HL-60/S4 (cell line): ENCODE data around the gene IL17D.
"Not testable (repeated sequence)": the region's sequence is repeated elsewhere in the genome, so short reads cannot be mapped to it uniquely, and the experiment has no call there.

ENCODE experiments used
- in situ Hi-C: fragments of 300-500 bp; cut with MboI; formaldehyde crosslinking; loops from 2 replicates; pipeline ENCODE4 v1.14.3; 2022; ENCODE audit warnings: low sequenced_read_pairs

The IL17D gene

DNA sequence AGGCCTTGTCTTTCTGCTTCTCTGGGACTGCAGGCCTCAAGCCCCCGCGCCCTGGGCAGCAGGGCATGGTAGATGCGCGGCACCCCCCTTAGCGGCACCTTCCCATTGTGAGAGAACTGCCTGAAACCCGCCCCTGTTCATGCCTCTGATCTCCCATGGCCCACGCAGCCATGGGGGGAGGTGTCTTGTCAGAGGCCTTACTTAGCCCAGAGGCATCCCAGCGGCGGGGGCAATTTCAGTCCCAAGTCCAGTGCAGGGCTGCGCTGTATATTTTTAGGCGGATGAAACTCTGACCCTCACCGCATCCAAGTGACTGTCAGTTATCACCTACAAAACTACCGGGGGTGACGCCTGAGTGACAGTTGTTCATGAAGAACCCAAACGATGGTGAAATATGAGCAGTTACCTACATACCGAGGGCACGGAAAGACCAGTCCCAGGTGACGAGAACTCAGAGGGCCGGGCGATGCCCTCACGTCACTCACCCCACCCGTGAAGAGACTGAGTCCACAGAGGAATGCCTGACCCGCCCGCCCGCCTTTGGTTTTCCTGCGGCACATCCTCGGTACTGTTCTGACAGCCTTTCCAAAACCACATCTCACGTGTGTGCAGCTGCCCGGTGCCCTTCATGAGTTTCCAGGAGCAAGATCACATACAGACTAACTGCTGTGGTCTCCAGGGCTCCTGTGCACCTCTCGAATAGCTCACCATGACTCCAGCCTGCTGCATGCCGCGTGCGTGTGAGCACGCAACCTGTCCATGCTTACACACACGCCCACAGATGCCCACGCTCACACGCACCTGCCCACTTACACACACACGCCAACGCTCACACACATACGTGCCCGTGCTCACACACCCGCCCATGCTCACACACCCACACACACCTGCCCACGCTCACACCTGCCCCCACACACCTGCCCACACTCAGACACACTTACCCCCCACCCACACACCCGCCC is 14.4 kb downstream of the IL17D start:
- in situ Hi-C loops: loop anchor here (10.0 kb wide), 1 partner anchor 207 kb away; no protein-coding TSS in a partner anchor

DNA sequence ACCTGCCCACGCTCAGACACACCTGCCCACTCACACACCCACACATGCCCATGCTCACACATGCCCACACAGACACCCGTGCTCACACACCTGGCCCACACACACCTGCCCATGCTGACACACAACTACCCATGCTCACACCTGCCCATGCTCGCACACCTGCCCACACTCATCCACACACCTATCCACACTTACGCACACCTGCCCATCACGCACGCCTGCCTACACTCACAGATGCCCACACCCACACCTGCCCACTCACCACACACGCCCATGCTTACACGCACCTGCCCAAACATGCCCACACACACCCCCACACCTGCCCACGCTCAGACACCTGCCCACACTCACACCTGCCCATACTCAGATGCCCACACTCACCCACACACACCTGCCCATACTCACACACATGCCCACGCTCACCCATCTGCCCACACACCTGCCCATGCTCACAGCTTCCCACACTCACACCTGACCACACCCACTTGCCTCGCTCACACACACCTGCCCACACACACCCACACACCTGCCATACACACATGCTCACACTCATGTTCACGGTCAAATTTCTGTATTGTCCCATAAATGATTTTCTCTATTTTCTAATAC is 15.6 kb downstream of the IL17D start:
- in situ Hi-C loops: loop anchor here (10.0 kb wide), 1 partner anchor 206 kb away; no protein-coding TSS in a partner anchor

GRCh38 chr13:20719783-20720182 is 16.3 kb downstream of the IL17D start:
- in situ Hi-C loops: loop anchor here (10.0 kb wide), 1 partner anchor 205 kb away; no protein-coding TSS in a partner anchor

GRCh38 chr13:20720499-20720898 is 17.0 kb downstream of the IL17D start:
- in situ Hi-C loops: no loop called here

DNA sequence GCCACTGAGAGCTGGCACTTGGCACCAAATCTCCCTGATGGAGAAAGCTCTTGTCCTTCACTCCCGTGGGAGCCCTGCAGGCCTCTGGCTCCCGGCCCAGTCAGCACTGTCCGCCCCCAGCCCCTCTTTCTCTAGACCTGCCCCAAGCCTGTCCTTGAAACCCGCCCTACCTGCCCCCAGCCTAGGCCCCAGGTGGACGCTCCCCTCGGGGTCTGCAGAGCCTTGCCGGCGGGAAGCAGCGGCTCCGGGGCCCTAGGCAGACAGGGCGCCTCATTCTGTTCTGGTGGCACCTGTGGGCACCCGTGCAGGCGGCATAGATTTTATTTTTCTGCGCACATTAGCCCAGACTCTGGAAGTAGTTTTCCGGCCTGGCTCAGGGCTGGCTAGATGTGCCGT is 17.6 kb downstream of the IL17D start:
- in situ Hi-C loops: no loop called here

DNA sequence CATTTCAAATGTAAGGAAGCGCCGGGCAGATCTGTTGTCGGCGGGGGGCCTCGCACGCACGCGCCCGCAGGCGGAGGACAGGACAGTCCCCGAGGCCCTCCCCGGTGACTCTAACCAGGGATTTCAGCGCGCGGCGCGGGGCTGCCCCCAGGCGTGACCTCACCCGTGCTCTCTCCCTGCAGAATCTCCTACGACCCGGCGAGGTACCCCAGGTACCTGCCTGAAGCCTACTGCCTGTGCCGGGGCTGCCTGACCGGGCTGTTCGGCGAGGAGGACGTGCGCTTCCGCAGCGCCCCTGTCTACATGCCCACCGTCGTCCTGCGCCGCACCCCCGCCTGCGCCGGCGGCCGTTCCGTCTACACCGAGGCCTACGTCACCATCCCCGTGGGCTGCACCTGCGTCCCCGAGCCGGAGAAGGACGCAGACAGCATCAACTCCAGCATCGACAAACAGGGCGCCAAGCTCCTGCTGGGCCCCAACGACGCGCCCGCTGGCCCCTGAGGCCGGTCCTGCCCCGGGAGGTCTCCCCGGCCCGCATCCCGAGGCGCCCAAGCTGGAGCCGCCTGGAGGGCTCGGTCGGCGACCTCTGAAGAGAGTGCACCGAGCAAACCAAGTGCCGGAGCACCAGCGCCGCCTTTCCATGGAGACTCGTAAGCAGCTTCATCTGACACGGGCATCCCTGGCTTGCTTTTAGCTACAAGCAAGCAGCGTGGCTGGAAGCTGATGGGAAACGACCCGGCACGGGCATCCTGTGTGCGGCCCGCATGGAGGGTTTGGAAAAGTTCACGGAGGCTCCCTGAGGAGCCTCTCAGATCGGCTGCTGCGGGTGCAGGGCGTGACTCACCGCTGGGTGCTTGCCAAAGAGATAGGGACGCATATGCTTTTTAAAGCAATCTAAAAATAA is 18.2 kb downstream of the IL17D start:
- in situ Hi-C loops: no loop called here

DNA sequence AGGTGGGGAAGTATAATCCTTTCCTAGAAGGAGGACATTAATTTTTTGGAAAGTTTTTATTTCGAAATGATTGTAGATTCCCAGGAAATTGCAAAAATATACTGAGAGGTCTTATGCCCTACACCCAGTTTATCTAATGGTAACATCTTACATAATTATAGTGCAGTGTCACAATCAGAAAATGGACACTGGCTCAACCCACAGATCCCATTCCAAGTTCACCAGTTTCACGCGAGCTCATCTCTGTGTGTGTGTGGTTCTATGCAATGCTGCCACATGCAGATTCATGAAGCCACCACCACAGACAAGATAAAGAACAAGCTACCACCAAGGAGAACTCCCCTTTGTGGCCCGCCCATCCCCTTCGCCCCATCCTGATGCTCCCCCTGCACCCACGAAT is 24.4 kb downstream of the IL17D start:
- in situ Hi-C loops: no loop called here

DNA sequence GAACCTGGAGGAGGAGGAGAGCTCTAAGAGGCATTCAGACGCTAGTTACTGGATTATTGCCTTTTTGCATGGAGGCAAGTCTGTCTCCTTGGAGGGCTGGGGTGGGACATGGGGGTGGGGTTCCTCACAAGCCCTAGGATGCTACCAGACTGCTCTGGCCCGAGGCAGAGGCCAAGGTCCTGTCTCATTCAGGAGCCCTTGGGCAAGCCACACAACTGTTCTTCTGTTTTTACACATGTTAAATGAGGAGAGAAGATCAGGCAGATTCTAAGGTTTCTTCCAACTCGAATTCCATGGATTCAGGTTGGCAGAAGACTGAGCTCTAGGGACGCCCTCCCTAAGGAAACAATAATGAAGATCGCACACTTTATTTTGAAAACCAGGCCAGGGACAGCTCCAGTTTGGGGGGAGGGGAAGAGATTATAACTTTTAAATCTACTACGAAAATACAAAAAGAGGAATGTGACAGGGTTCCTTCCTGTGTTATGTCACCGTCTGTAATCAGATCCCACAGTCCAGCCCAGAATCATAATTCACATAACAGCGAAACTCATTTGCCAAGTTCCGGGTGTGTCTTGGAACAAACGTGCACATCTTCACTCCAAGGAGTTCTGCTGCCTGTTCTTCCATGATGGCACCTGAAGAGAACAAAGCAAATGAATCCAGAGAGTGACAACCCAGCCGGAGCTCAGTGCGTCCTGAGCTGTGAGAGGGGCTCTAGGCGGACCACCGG is 25.2 kb downstream of the IL17D start:
- in situ Hi-C loops: no loop called here

DNA sequence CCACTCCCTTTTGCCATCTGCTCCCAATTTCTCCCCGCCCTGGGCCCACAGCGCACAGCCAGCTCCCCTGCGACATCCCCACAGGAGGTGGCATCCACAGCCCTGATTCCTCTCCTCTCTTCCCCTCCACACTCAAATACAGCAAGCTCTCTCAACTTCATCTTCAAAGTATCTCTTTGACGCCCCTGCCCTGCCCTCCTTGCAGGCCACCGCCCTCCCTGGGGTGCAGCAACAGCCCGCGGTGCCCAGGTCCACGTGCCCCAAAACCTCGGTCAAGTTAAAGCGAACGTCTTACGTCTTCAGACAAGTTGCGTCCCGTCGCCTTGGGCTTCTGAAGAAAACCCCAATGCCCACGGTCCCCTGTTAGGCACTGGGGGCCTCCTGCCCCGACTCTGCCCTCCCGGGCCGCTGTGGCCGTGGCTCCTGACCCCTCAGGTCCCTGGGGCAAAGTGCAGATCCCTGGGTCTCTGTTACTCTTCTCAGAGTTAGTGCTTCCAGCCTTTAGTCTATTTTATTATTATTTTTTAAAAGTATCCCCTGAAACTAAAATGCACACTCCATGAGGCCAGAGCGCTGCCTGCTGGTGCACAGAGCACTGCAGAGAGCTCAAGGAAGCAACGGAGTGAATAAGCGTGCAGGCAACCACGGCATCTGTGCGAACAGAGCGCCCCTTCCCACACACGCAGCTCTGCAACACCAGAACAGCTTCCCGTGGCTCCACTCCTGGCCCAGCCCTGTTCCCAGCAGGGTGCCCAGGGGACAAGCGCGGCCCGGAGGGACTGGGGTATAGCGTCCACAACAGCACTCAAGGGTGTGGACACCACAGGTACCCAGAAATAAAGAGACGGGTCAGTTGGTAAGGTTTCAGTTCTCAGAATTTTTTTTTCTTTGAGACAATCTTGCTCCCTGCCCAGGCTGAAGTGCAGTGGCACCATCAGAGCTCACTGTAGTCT is 26.4 kb downstream of the IL17D start:
- in situ Hi-C loops: no loop called here

DNA sequence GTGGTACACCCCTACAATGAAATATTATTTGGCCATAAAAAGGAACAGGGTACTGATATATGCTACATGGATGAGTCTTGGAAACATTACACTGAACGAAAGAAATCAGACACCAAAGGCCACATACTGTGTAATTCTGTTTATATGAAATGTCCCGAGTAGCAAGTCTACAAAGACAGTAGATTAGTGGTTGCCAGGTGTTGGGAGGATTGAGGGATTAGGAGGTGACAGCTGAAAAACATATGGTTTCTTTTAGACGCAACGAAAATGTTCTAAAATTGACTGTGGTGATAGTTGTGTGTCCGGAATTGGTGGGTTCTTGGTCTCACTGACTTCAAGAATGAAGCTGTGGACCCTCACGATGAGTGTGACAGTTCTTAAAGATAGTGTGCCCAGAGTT is 35.1 kb downstream of the IL17D start:
- in situ Hi-C loops: no loop called here

DNA sequence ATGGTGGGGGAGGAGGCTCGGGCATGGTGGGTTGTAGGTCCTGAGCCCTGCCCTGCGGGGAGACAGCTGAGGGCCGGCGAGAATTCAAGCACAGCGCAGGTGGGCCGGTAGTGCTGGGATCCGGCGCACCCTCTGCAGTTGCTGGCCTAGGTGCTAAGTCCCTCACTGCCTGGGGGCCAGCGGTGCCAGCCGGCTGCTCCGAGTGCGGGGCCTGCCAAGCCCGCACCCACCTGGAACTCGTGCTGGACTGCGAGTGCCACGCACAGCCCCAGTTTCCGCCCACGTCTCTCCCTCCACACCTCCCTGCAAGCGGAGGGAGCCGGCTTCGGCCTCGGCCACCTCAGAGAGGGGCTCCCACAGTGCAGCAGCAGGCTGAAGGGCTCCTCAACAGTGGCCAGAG is 36.5 kb downstream of the IL17D start:
- in situ Hi-C loops: no loop called here

DNA sequence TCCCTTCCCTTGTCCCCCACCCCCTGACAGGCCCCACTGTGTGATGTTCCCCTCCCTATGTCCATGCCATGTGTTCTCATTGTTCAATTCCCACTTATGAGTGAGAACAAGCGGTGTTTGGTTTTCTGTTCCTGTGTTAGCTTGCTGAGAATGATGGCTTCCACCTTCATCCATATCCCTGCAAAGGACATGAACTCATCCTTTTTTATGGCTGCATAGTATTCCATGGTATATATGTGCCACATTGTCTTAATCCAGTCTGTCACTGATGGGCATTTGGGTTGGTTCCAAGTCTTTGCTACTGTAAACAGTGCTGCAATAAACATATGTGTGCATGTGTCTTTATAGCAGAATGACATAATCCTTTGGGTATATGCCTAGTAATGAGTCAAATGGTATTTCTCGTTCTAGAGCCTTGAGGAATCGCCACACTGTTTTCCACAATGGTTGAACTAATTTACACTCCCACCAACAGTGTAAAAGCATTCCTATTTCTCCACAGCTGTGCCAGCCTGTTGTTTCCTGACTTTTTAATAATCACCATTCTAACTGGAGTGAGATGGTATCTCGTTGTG is 40.4 kb downstream of the IL17D start:
- in situ Hi-C loops: not testable (repeated sequence)

DNA sequence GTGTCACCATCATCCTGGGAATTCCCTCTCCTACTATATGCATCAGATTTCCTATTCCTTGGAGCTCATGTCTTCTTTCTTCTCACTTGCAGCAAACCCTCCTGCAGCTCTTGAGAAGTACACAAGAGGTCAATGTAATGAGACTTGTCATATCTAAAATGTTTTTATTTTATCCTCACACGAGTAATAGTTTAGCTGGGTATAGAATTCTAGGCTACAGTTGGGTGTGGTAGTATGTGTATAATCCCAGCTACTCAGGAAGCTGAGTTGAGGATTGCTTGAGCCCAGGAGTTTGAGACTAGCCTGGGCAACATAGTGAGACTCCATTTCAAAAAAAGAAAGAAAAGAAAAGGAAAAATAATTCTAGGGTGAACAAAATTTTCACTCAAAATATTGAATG is 45.9 kb downstream of the IL17D start:
- in situ Hi-C loops: no loop called here

DNA sequence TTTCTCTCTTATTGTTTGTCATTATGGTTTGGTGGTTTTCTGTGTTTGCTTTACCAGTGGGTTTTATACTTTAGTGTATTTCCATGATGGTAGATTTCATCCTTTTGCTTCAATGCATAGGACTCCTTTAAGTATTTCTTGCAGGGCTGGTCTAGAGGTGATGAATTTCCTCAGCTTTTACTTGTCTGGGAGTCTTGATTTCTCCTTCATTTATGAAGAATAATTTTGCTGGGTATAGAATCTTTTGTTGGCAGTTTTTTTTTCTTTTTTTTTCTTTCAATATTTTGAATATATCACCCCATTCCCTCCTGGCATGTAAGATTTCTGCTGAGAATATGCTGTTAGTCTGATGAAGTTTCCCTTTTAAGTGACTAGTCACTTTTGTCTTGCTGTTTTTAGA is 50.5 kb downstream of the IL17D start:
- in situ Hi-C loops: no loop called here

- in situ Hi-C loops: no loop called here
Measured at GRCh38 chr13:20760872-20761271, 57.4 kb downstream of the IL17D start.

- in situ Hi-C loops: no loop called here
Measured at GRCh38 chr13:20767309-20767943, 63.9 kb downstream of the IL17D start.

GRCh38 chr13:20769091-20769490 is 65.6 kb downstream of the IL17D start:
- in situ Hi-C loops: no loop called here

- in situ Hi-C loops: no loop called here
Measured at GRCh38 chr13:20769834-20770233, 66.3 kb downstream of the IL17D start.
